GM19043 (cell line): ENCODE measurements around the gene QSOX2.

Source experiments
- ATAC-seq: cut with Tn5 transposase; IDR thresholded peaks from one replicate; pipeline ENCODE4 v1.9.1; 2021; ENCODE audit warnings: low read depth; ENCODE audit not compliant: unreplicated experiment

QSOX2 gene

GRCh38 chr9:136205707-136205992, 40.0 kb downstream of the QSOX2 start:
- ATAC-seq, result no peak

DNA sequence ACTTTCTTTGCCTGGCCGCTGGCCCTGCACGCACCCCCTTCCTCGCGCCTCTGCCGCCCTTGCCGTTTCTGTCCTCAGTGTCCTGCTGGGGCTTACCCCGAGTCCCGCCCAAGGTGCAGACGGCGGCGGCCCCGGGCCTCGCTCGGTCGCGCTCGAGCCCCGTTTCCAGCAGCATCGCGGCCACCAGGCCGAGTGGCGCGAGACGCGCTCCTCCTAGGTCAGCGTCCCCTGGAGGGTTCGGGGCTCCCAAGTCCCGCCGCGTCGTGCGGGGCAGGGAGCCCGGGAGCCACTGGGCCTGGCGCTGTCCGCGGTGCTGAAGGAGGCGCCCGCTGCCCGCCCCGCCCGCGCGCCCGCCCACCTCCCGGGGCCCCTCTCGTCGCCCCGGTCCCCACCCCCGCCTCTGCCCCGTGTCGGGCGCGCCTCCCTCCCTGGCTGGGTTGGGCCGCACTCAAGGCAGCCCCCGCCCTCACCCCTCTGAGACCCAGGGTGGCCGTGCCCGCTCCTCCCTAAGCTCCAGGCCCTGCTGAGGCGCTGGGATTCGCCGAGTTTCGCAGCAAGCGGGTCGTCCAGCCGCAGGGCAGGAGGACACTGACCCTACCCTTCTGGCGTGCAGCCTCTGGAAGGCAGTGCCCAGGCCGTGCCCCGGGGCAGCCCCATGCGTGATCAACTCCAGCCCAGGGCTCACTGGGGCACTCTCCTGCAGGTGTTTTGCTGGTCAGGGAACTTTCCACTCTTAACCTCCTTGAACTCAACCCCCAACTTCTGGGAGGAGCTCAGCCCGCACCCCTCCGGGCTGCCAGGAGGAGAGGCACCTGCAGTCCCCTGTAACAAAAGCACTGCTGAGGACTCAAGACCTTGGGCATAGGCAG, 40.5 kb downstream of the QSOX2 start, which contains the start of gene LHX3:
TSS of gene LHX3 (minus strand) at position 291 of the 869 bp plus-strand sequence. CDS start at position 175, 116 bp downstream.
- no peak for ATAC-seq

DNA sequence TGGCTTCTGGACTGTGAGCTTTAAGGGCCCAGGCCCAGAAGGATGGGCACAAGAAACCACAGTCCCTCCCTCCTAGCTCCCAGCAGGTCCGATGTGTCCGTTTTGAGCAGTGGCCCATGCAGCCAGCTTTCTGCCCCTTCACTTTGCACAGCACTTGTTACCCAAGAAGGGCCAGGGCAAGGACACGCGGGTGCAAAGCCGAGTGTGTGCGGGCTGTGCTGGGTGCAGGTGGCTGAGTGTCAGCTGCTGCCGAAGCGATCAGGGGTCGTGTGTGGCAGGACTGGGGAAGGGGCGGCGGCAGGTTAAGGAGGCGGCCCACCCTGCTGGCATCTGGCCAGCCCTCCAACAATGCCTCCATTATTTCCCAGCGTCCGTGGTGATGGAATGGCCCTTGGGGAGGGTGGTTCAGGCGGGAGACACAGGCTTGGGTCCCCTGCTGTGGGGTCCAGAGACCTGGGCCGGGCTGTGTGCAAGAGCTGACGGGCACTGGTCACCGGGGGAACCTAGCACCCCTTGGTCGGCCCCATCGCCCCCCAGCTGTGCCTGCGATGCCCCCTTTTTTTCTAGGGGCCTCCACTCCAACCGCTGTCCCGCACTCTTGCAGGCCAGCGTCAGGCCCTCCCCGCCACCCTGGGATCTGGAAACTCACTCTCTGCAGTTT, 41.3 kb downstream of the QSOX2 start:
- no peak for ATAC-seq

- ATAC-seq, result no peak
Observed at GRCh38 chr9:136203408-136204144, 42.0 kb downstream of the QSOX2 start.

- no peak for ATAC-seq
Observed at GRCh38 chr9:136202454-136203407, 42.9 kb downstream of the QSOX2 start.

GRCh38 chr9:136201609-136202453, 43.8 kb downstream of the QSOX2 start:
- ATAC-seq, result no peak

- ATAC-seq, result no peak
Observed at GRCh38 chr9:136201174-136201573, 44.4 kb downstream of the QSOX2 start.

DNA sequence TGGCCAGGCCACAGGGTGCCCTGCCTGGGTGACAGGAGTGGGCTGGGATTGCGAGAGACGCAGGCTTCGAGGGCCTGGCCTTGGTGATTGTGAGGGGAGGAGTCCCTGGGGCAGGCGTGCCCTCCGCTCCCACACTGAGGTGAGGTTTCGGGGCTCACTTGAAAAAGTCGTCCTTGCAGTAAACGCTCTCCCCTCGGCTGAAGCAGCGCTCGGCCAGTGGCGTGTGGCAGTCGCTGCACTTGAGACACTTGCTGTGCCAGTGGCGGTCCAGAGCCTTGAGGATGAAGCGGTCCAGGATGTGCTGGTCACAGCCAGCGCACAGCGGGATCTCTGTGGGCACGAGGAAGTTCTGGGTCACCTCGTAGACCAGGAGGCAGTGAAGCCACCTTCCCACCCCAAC, 45.2 kb downstream of the QSOX2 start:
- ATAC-seq, result no peak

- no peak for ATAC-seq
Observed at GRCh38 chr9:136199391-136200288, 46.0 kb downstream of the QSOX2 start.

- ATAC-seq, result no peak
Observed at GRCh38 chr9:136198605-136199083, 47.0 kb downstream of the QSOX2 start.

DNA sequence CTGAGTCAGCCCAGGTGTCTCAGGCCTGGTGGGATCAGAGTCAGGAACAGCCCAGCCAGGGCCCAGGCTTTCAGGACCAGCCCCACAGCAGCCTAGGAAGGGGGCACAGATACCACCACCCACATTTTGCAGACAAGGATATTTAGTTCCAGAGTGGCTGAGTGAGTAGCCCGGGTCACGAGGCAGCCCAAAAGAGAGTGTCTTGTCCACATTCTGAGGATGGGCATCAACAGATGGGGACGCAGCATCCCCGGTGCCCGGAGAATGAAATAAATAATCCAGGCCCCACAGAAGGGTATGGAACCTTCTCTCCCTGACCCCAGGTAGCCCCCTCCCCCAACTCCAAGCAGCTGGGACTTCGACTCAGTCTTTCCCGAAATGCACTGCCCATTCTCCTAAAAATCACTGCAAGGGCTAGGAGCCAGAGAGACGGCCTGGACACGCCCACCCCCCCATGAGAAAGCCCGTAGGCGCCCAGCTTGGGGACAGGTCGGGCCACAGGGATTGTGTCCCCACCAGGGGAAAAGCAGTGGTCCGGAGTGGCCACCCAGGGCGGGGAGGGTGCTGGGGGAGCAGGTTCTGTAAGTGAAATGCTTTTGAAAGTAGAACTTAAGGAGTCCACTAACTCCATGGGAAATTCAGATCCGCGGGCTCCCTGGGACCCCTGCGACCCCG, 47.5 kb downstream of the QSOX2 start:
- ATAC-seq, result no peak

DNA sequence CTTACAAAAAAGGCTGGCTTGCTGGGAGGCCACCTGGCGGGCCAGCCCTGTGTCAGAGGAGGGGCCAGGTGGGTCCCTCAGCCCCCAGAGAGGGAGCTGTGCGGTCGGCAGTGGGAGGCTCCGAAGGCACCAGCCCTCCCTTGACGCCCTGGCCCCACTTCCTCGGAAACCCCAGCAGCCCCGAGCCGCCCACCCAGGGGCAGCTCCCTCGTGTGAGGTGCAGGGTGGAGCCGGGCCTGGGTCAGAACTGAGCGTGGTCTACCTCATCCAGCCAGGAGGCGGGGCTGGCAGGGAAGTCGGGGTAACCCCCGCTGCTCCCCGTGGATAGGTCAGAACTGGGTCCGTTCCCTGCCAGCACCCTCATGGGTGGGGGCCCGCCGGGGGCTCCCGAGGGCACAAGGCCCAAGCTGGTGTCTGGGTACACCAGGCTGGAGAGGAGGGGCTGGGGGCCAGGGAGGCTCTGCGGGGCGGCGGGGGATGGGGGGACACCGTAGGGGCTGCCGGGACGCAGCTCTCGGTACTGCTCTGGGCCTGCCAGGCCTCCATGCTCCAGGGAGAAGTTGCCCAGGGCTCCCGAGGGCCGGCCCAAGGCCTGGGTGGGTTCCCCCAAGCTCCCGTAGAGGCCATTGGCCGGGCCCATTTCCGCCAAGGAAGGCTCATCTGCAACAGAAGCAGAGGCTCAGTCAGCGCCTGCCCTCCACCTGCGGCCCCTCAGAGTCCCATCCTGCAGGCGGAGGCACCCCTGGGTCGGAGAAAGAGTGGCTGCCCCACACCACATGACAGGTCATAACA, 48.3 kb downstream of the QSOX2 start:
- ATAC-seq, result no peak

DNA sequence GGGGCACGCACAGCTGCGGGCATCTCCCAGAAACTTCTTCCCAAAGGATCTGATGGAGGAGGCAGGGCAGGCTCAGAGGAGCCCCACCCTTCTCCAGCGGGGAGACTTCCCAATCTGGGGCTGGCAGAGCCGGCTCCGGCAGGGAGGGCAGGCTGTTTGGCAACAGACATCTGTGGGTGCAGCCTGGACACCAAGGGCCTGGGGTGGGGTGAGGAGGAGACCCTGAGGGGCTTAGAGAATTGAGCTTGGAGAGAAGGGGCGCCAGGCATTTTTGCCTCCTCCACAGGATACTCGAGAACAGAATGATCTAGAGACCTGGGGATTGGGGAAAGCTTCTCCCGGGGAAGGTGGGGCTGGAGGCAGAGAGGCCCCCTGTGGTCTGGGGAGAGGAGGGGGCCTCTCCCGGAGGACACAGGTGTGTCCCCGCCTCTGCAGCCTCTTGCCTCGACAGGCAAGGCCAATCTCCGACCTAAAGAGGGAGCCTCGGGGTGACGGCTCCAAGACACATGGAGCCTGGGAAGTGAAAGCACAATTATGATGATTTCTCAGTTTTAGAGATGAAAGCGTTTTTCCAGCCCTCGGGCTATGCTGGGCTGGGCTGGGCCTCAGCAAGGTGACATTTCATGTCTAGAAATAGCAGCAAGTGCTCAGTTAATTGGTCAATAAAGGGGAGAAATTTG, 49.1 kb downstream of the QSOX2 start:
- no peak for ATAC-seq

GRCh38 chr9:136194540-136194939, 51.1 kb downstream of the QSOX2 start:
- no peak for ATAC-seq

- no peak for ATAC-seq
Observed at GRCh38 chr9:136193891-136194279, 51.7 kb downstream of the QSOX2 start.

GRCh38 chr9:136193127-136193890, 52.3 kb downstream of the QSOX2 start:
- no peak for ATAC-seq
